K562 (cell line): ENCODE results near the gene DNAH9. TPM values are rescaled to one million over a fixed set of nuclear protein-coding genes. Genes with fewer than 3 reads are reported as not detected.
A peak's percentile ranks its signal among the peaks of the same experiment; 100 is the strongest.

ENCODE experiments used
- C11orf30 ChIP-seq: fragments of 450-650 bp; IDR thresholded peaks from 2 replicates; pipeline ENCODE4 v1.6.1; 2016; ENCODE audit warnings: low read depth, mild to moderate bottlenecking
- FOXM1 ChIP-seq, 2 experiments: fragments of 450-650 bp in 1 of 2; sonication (generic) in 1 of 2; formaldehyde crosslinking in 1 of 2; IDR thresholded peaks; 2 replicates each; pipeline versions ENCODE4 v1.6.1 to v1.9.0; 2017 to 2022; ENCODE audit warnings: low read depth in 2 of 2, mild to moderate bottlenecking in 2 of 2, missing genetic modification reagents in 1 of 2, moderate library complexity in 1 of 2
- GABPA ChIP-seq: fragments of 200-800 bp; sonication (Bioruptor generic); conservative IDR thresholded peaks from 2 replicates; pipeline ENCODE4 v1.6.1; 2016; ENCODE audit warnings: low read depth, missing genetic modification characterization, missing compliant biosample characterization
- HNRNPH1 ChIP-seq: fragments of 200-400 bp; formaldehyde crosslinking; optimal IDR thresholded peaks from 2 replicates; pipeline ENCODE3; 2017; ENCODE audit warnings: low read depth, mild to moderate bottlenecking, low read length, moderate library complexity
- KAT8 ChIP-seq: fragments of 450-650 bp; IDR thresholded peaks from 2 replicates; pipeline ENCODE4 v1.6.1; 2016; ENCODE audit warnings: low read depth, mild to moderate bottlenecking
- KHSRP ChIP-seq: fragments of 450-650 bp; IDR thresholded peaks from 2 replicates; pipeline ENCODE4 v1.6.1; 2017
- KLF6 ChIP-seq: fragments of 250-450 bp; sonication (Bioruptor Pico); IDR thresholded peaks from 2 replicates; pipeline ENCODE4 v1.4.0; 2020; ENCODE audit warnings: mild to moderate bottlenecking, moderate library complexity, borderline replicate concordance
- MAFF ChIP-seq: IDR thresholded peaks from 2 replicates; pipeline ENCODE4 v1.6.1; 2012; ENCODE audit warnings: low read length, improper control_type of control experiment
- MTF1 ChIP-seq: fragments of 250-450 bp; sonication (Bioruptor Pico); IDR thresholded peaks from 2 replicates; pipeline ENCODE4 v1.9.0; 2021; ENCODE audit warnings: moderate library complexity, mild to moderate bottlenecking, inconsistent platforms, borderline replicate concordance
- NCOR1 ChIP-seq: fragments of 450-650 bp; IDR thresholded peaks from 2 replicates; pipeline ENCODE4 v1.6.1; 2016; ENCODE audit warnings: mild to moderate bottlenecking, moderate library complexity
- POLR2A ChIP-seq: fragments of 450-650 bp; conservative IDR thresholded peaks from 2 replicates; pipeline ENCODE4 v1.6.1; 2016
- PTBP1 ChIP-seq: fragments of 200-400 bp; formaldehyde crosslinking; IDR thresholded peaks from 2 replicates; pipeline ENCODE4 v1.6.1; 2017; ENCODE audit warnings: low read depth, low read length
- SIX5 ChIP-seq, 2 experiments: IDR thresholded peaks; 2 replicates each; pipeline ENCODE4 v1.6.1; 2011; ENCODE audit warnings: low read length in 2 of 2, borderline replicate concordance in 1 of 2, low read depth in 1 of 2, mild to moderate bottlenecking in 1 of 2, moderate library complexity in 1 of 2; ENCODE audit not compliant: insufficient read depth in 1 of 2
- SP1 ChIP-seq: sonication (generic); formaldehyde crosslinking; IDR thresholded peaks from 2 replicates; pipeline ENCODE4 v1.8.1; 2022; ENCODE audit warnings: mild to moderate bottlenecking, missing genetic modification reagents
- SRSF3 ChIP-seq: fragments of 200-400 bp; formaldehyde crosslinking; IDR thresholded peaks from 2 replicates; pipeline ENCODE4 v1.6.1; 2016; ENCODE audit warnings: mild to moderate bottlenecking, low read length, moderate library complexity; ENCODE audit not compliant: insufficient read depth
- TEAD1 ChIP-seq, 2 experiments: fragments of 450-650 bp in 1 of 2; sonication (generic) in 1 of 2; formaldehyde crosslinking; IDR thresholded peaks; 2 replicates each; pipeline versions ENCODE4 v1.4.0 to v1.8.0; 2020 to 2022; ENCODE audit warnings: mild to moderate bottlenecking in 2 of 2, missing genetic modification reagents in 1 of 2
- TEAD4 ChIP-seq, 2 experiments: sonication (generic) in 1 of 2; formaldehyde crosslinking in 1 of 2; IDR thresholded peaks; 2 replicates each; pipeline versions ENCODE4 v1.6.1 to v1.8.0; 2012 to 2022; ENCODE audit warnings: borderline replicate concordance in 1 of 2, inconsistent platforms in 1 of 2, low read length in 1 of 2, mild to moderate bottlenecking in 1 of 2, missing genetic modification reagents in 1 of 2
- TGIF2 ChIP-seq: sonication (generic); formaldehyde crosslinking; IDR thresholded peaks from 2 replicates; pipeline ENCODE4 v1.8.1; 2022; ENCODE audit warnings: mild to moderate bottlenecking, missing genetic modification reagents, moderate library complexity
- TOE1 ChIP-seq, 2 experiments: fragments of 450-650 bp in 1 of 2; sonication (generic) in 1 of 2; formaldehyde crosslinking in 1 of 2; IDR thresholded peaks; 2 replicates each; pipeline versions ENCODE4 v1.7.1 to v1.8.0; 2016 to 2022; ENCODE audit warnings: borderline replicate concordance in 2 of 2, mild to moderate bottlenecking in 2 of 2, antibody characterized with exemption in 1 of 2, inconsistent platforms in 1 of 2, low read depth in 1 of 2, missing genetic modification reagents in 1 of 2, moderate library complexity in 1 of 2
- XRCC4 ChIP-seq: IDR thresholded peaks from one replicate; pipeline ENCODE4 v1.6.1; 2011; ENCODE audit not compliant: insufficient read depth, insufficient read length; ENCODE audit errors: extremely low read depth
- ZBTB49 ChIP-seq: sonication (generic); formaldehyde crosslinking; IDR thresholded peaks from 2 replicates; pipeline ENCODE4 v1.8.0; 2022; ENCODE audit warnings: missing genetic modification reagents, mild to moderate bottlenecking, borderline replicate concordance
- ZNF140 ChIP-seq: fragments of 250-450 bp; sonication (Bioruptor Pico); IDR thresholded peaks from 2 replicates; pipeline ENCODE4 v1.8.0; 2021; ENCODE audit warnings: moderate library complexity, mild to moderate bottlenecking, inconsistent platforms
- ZNF311 ChIP-seq: fragments of 250-450 bp; sonication (Bioruptor Pico); IDR thresholded peaks from 2 replicates; pipeline ENCODE4 v1.4.0; 2020; ENCODE audit warnings: mild to moderate bottlenecking, moderate library complexity
- polyA plus RNA-seq, 8 experiments: library from polyadenylated mRNA; depleted of rRNA in 4 of 8; stranded (reverse) in 5 of 8; unstranded in 3 of 8; fragments of >200 nt; fragmentation: Nextera tagmentation in 2 of 8; fragmentation: Illumina TruSeq in 1 of 8; extraction: Ambion mirVana in 2 of 8; extraction: Trizol in 1 of 8; gene quantifications; 2 replicates each; pipeline versions ENCODE4 v1.2.1 to v1.2.3, GENCODE V29; 2011 to 2014; ENCODE audit warnings: inconsistent platforms in 1 of 8, missing spikeins in 1 of 8
- total RNA-seq, 7 experiments: library from RNA; depleted of rRNA in 6 of 7; stranded (reverse); fragments of >200 nt in 6 of 7; fragmentation: Illumina TruSeq in 2 of 7; extraction: Trizol in 2 of 7; gene quantifications; 2 replicates each; pipeline versions ENCODE4 v1.2.1 to v1.2.3, GENCODE V29; 2011 to 2021; ENCODE audit warnings: low replicate concordance in 1 of 7
- TF ChIP-seq, protein P1 (sequence below): IDR thresholded peaks from 2 replicates; pipeline ENCODE4 v1.6.1; 2011; ENCODE audit not compliant: insufficient read length; ENCODE audit errors: extremely low read depth

Gene DNAH9
- total and polyA plus RNA-seq, 9 of the 15 experiments (the other 6 are each of a cell fraction or from before 2014, with no cell fraction given), result not detected

DNA sequence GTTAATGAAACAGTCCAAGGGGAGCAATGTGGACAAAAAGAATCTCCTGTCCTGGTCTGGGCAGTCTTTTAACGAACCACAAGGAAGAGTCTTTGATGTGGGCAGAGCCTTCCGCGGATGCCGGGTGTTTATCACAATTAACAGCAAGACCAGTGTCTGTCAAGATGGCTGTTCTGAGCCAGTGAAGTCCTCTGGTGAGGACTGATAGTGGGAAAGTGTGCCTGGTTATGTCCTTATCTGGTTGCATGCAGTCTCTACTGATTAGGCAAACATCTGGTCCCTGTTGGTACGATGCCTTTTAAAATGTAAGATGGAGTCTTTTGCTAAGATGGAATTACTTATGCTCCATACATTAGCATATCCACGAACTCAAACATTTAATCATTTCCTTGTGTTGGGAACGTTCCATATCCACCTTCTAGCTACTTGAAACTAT is 310.5 kb downstream of the DNAH9 start (continued):
- TF ChIP-seq, protein P1, sequence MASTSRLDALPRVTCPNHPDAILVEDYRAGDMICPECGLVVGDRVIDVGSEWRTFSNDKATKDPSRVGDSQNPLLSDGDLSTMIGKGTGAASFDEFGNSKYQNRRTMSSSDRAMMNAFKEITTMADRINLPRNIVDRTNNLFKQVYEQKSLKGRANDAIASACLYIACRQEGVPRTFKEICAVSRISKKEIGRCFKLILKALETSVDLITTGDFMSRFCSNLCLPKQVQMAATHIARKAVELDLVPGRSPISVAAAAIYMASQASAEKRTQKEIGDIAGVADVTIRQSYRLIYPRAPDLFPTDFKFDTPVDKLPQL, result no peak
- TF ChIP-seq NCOR1, result peak; percentile 100
- no peak for TF ChIP-seq MAFF
- no peak for TF ChIP-seq GABPA
- no peak for TF ChIP-seq PTBP1
- TF ChIP-seq ZNF140, result no peak
- no peak for TF ChIP-seq SP1
- TF ChIP-seq KAT8, result no peak
- TF ChIP-seq KHSRP, result peak; percentile 94
- peak; percentile 94 for TF ChIP-seq ZNF311 (CRISPR knock-in tag)
- TF ChIP-seq TEAD4 (IDR thresholded peaks at IDR 0.05; ENCODE audit: low read length), result peak; percentile 100
- no peak for TF ChIP-seq TEAD4 (CRISPR knock-in tag; IDR thresholded peaks at IDR 0.05; ENCODE audit: borderline replicate concordance)
- TF ChIP-seq ZBTB49 (CRISPR knock-in tag), result no peak
- peak; percentile 81; the same call in 1 of the 2 replicates for TF ChIP-seq KLF6 (CRISPR knock-in tag)
- TF ChIP-seq HNRNPH1, result no peak
- no peak for TF ChIP-seq SRSF3
- no peak; the same call in none of the 2 replicates for TF ChIP-seq TOE1 (IDR thresholded peaks at IDR 0.05; ENCODE audit: borderline replicate concordance)
- TF ChIP-seq TOE1 (CRISPR knock-in tag; IDR thresholded peaks at IDR 0.05; ENCODE audit: borderline replicate concordance, low read depth), result no peak
- TF ChIP-seq MTF1 (CRISPR knock-in tag), result 0 out of 2 replicates have a peak, but pooled peaks have one; percentile 10
- TF ChIP-seq C11orf30, result no peak
- peak; percentile 99 for TF ChIP-seq FOXM1 (IDR thresholded peaks at IDR 0.05; ENCODE audit: low read depth)
- TF ChIP-seq FOXM1 (CRISPR knock-in tag; IDR thresholded peaks at IDR 0.05; ENCODE audit: low read depth), result no peak
- TF ChIP-seq POLR2A, result no peak
- TF ChIP-seq TEAD1 (CRISPR knock-in tag; IDR thresholded peaks at IDR 0.05), result peak in 1 of 2 experiments; percentile 90; a peak in 2 of 4 replicates
- TF ChIP-seq TGIF2 (CRISPR knock-in tag), result no peak
- TF ChIP-seq XRCC4, result no peak
- TF ChIP-seq SIX5 (IDR thresholded peaks at IDR 0.05; ENCODE audit: borderline replicate concordance in 1 of 2, insufficient read depth in 1 of 2, low read depth in 1 of 2, low read length in 2 of 2), result no peak
